CD4-positive, alpha-beta T cell treated with Interferon gamma for 1 hour (primary cell): ENCODE measurements around the gene OR7G2.
"Not testable (repeated sequence)": the region's sequence is repeated elsewhere in the genome, so short reads cannot be mapped to it uniquely, and the experiment has no call there.

ENCODE experiments used
- DNase-seq: peaks from one replicate; pipeline ENCODE4 v3.0.0-alpha.2; 2020

The OR7G2 gene

DNA sequence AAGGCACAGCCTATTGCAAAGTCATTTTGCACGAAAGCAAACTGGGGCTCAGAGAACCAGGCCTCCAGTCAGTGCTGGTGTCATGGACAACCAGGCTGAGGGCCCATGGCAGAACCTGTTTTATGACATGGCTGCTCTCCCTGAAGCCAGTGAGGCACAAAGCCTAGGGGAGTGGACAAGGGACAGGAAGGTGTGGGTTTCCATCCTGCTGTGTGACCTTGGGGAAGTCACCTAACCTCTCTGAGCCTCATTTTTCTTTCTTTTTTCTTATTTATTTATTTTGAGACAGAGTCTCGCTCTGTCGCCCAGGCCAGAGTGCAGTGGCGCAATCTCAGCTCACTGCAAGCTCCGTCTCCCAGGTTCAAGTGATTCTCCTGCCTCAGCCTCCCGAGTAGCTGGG lies 35.6 kb downstream of the OR7G2 start:
- not testable (repeated sequence) for DNase-seq

- no peak for DNase-seq
These were observed 37.2 kb downstream of the OR7G2 start for GRCh38 chr19:9070066-9070465.

DNA sequence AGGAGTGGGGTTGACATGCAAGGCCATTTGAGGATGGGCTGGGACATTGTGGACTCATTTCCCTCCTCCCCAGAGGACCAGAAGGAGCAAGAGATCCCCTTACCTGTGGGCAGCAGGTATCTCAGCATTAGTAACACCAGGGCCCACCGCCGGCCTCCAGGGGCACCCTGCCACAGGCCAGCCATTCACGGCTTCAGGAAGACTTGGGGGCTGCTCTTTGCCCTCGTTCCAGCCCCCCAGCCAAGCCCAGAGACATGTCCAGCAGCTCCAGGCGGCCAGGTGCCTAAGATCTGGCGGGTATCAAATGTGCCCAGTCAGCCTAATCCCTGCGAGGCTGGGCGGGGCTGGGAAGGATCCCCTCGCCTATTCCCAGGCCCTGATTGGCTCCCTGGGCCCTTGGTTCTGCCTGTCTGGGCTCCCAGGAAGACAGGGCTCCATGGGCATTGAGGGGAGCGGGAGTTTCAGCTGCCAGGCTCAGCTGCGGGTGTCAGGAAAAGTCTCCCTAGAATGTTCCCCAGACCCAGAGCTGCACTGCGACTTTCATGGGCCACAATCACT lies 41.7 kb downstream of the OR7G2 start:
- no peak for DNase-seq

DNA sequence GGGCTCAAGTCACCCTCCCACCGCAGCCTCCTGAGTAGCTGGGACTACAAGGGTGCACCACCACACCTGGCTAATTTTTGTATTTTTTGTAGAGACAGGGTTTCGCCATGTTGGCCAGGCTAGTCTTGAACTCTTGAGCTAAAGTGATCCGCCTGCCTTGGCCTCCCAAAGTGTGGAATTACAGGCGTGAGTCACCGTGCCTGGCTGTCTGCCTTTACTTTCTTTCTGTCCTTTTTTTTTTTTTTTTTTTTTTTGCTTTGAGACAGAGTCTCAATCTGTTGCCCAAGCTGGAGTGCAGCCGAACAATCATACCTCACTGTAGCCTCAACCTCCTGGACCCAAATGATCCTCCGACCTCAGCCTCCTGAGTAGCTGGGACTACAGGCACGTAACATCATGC lies 45.4 kb downstream of the OR7G2 start:
- no peak for DNase-seq

DNA sequence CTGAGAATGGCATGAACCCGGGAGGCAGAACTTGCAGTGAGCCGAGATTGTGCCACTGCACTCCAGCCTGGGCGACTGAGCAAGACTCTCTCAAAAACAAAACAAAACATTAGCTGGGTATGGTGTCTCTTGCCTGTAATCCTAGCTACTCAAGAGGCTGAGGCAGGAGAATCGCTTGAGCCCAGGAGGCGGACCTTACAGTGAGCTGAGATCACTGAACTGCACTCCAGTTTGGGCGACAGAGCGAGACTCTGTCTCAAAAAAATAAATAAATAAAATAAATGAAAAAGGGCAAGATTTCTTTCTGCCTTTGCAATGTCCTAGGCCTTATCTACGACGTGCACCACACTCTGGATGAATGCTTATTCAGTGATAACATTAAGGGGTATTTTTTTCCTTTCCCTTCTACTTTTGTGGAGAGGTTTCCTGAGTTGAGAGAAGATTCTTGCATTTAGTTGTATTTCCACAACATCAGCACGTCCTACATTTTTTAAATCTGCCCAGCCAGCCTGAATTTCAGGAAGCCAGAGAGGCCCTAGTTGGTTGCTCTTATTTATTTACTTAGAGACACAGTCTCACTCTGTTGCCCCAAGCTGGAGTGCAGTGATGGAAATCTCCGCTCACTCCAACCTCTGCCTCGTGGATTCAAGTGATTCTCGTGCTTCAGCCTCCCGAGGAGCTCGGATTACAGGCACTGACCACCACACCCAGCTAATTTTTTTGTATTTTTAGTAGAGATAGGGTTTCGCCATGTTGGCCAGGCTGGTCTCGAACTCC lies 46.5 kb downstream of the OR7G2 start:
- no peak for DNase-seq

DNA sequence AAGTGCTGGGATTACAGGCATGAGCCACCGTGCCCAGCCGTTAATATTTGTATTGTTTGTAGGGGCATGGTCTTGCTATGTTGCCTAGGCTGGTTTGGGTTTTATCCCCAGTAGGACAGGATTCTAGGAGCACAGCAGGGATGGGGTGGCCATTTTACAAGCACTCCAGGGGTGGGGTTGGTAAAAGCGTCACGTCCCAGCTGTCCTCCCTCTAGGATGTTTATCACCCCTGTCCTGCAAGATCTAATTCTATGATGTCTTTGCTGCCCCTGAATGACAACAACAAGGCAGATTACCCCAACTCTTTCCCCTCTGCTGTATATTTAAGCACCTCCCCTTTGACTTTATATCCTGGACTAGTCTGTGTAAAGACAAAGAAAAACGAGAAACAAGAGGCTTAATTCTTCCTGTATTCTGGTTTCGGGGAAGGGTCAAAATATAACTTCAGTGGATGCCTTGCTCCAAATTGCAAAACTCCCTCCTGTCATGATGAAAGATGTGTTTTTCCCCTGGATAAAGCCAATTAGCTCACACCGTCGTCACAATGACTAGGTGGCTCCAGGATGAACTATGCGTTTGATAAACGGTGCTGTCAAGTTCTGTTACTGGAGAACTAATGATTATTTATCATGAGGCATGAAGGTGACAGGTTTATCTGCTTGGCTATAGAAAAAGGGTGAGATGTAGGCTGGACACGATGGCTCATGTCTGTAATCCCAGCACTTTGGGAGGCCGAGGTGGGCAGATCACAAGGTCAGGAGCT lies 48.2 kb downstream of the OR7G2 start:
- DNase-seq = no peak

DNA sequence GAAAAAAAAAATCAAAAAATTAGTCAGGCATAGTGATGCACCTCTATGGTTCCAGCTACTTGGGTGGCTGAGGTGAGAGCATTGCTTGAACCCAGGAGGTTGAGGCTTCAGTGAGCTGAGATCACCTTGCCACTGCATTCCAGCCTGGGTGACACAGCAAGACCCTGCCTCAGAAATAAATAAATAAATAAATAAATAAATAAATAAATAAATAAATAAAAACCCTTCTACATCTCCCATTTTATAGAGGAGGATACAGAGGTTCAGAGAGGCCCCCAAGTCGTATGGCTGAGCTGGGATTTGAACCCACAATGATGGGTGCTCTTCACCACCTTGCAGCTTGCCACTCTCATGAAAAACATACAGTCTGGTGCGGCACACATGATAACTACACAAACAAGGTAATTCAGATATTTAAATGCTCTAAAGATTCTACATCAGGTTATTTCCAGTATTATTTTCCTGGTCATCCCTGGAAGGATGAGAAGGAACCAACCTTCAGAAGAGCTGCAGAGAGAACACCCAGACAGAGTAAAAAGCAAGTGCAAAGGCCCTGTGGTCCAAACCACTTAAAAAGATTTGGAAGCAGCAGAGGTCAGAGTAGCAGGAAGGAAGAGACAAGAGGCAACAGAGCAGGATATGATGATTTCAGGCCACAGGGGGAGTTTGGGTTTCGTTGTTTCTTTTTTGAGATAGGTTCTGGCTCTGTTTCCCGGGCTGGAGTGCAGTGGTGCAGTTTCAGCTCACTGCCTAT lies 49.6 kb downstream of the OR7G2 start:
- no peak for DNase-seq

DNA sequence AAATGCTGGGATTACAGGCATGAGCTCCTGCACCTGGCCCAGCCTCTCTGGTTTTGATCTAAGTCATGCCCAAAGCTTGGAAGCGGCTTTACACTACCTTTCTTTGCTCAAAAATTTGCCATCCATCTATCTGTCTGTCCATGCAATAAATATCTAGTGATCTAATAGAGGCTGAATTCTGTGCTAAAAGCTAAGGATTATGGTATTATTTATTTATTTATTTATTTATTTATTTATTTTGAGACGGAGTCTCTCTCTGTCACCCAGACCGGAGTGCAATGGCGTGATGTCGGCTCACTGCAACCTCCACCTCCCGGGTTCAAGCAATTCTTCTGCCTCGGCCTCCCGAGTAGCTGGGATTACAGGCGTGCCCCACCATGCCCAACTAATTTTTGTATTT lies 51.1 kb downstream of the OR7G2 start:
- DNase-seq = not testable (repeated sequence)

GRCh38 chr19:9054765-9055164 lies 52.5 kb downstream of the OR7G2 start:
- DNase-seq = no peak

GRCh38 chr19:9054207-9054606 lies 53.1 kb downstream of the OR7G2 start:
- DNase-seq = no peak

DNA sequence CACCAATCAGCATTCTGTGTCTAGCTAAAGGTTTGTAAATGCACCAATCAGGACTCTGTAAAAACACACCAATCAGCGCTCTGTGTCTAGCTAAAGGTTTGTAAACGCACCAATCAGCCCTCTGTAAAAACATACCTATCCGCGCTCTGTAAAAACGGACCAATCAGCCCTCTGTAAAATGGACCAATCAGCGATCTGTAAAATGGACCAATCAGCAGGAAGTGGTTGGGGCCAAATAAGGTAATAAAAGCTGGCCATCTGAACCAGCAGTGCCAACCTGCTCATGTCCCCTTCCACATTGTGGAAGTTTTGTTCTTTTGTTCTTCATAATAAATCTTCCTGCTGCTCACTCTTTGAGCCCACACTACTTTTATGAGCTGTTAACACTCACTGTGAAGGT lies 53.6 kb downstream of the OR7G2 start:
- DNase-seq = not testable (repeated sequence)

- DNase-seq = no peak
These were observed 54.4 kb downstream of the OR7G2 start for GRCh38 chr19:9052894-9053293.
